HG03432 (cell line): ENCODE data around the gene AIFM3.

Experiments used
- ATAC-seq: cut with Tn5 transposase; IDR thresholded peaks from one replicate; pipeline ENCODE4 v1.9.1; 2021; ENCODE audit warnings: mild to moderate bottlenecking, moderate library complexity; ENCODE audit not compliant: unreplicated experiment

The AIFM3 gene

DNA sequence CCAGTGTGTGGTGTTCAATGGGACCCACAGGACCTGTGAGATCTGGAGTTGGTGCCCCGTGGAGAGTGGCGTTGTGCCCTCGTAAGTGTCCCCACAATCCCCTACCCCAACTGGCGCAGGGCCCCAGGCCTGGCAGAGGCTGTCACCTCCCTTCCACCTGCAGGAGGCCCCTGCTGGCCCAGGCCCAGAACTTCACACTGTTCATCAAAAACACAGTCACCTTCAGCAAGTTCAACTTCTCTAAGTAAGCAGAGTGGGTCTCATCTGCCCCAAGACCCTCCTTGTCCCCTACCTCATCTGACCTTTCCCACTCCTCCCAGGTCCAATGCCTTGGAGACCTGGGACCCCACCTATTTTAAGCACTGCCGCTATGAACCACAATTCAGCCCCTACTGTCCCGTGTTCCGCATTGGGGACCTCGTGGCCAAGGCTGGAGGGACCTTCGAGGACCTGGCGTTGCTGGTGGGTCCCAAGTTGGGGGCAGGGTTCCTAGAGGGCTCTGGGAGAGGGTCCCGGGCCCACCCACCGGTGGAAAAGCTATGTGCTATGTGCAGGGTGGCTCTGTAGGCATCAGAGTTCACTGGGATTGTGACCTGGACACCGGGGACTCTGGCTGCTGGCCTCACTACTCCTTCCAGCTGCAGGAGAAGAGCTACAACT, 56.0 kb downstream of the AIFM3 start:
- no peak for ATAC-seq

GRCh38 chr22:21025266-21025665, 58.2 kb downstream of the AIFM3 start:
- ATAC-seq = no peak

- ATAC-seq = no peak
Measured at GRCh38 chr22:21025763-21026755, 59.0 kb downstream of the AIFM3 start.

DNA sequence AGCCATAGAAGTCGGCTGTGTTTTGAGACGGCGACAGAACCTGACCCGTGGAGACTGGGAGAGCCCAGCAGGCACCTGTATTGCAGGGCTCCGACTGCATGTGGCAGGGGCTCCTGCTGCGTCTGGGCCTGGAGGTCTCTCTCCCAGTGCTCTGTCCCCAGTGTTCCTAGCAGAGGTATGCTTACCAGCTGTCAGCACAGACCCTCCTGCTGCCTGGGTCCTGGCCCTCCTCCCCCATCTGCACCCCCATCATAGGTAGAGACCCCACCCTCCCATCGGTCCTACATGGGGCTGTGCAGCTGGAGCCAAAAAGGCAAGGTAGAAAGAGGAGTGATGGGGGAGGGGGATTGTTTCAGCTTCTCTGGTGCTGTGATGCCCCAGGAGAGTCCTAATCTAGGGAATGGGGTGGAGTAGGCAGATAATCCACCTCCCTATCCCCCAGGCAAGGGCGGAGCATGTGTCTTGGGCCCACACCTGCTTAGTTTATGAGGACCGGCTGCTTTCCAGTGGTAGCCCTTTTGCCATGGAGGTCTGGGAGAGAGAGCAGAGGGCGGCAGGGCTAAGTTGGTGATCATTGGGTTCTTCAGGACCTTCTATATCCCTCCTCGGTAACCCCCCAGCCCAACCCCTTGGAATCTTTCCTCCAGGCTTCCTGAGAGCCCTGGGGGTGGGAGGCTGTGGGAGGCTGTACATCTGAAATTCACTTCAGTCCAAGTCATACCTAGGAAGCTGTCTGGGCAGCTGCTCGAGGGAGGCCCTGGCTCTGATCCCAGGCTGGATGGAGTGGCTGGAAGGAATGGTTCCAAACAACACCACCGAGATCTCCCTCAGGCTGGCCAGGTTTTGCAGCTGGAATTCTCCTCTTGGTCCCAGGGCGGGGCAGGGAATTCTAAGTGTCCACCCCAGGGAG, 60.0 kb downstream of the AIFM3 start:
- no peak for ATAC-seq

DNA sequence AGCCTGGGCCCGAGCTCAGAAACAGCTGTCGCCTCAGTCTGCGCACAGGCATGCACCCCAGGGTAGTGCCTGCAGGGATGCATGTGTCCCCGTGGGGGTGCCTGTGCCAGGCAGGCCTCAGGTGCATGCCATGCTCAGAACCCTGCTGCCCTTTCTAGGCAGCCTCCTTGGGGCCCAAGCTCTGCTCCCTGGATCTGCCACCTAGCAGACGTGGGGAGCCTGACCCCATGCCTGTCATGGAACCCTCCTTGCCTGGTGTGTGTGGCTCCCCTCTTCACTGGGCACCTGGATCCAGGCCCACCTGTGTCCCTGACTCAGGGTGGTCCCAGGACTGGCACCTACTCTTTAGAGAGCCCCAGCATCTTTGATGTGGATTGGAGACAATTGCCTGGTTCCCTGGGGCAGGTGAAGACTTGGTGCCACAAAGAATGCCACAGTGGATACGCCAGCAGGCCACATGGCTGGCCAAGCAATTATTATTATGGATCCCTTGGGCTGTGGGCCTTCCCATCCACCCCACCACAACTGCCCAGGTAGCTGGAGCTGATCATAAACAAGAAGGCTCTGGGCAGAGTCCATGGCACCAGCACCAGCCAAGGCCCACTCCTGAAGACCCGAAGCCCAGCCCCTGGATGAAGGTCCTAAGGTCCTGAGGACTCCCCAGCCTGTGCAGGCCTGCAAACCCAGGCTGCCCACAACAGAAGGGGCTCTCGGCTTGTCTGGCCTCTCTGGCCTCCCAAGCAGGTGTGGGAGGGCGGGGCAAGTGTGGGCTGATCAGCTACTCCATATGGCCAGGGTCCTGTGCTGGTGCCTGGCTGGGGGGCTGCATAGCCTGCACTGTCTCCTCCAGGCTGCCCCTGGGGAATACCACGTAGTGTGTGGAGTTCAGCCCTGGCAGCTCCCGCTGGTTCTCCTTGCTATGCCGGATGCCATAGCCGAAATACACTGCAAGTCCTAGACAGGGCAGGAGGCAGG, 61.5 kb downstream of the AIFM3 start:
- ATAC-seq = no peak

GRCh38 chr22:21029486-21030025, 62.5 kb downstream of the AIFM3 start:
- ATAC-seq = no peak

GRCh38 chr22:21030032-21030431, 63.0 kb downstream of the AIFM3 start:
- no peak for ATAC-seq
